GM21786 (cell line): ENCODE data around the gene TNS3.

Experiments
- ATAC-seq: cut with Tn5 transposase; IDR thresholded peaks from one replicate; pipeline ENCODE4 v1.9.1; 2021; ENCODE audit not compliant: unreplicated experiment

Gene TNS3

GRCh38 chr7:47529405-47529804 lies 52.5 kb downstream of the TNS3 start:
- ATAC-seq = no peak

GRCh38 chr7:47528471-47528870 lies 53.4 kb downstream of the TNS3 start:
- no peak for ATAC-seq

DNA sequence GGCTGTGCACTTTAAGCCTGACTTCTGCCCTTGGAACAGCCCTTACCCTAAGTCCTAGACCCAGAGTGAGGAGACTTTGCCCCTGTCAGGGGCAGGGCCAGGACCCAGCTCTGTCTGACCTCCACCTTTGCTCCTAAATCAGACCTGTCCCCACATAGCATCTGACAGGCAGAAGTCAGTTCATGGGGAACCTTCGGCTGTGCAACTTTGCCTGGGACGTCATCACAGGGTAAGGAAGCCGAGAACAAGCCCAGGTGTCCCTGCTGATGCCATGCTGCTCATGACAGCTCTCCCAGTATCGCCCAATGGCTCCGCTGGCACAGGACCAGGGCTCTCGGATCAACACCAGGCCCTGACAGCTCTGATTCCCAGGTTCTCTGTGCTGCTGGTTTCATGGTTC lies 55.4 kb downstream of the TNS3 start:
- no peak for ATAC-seq

DNA sequence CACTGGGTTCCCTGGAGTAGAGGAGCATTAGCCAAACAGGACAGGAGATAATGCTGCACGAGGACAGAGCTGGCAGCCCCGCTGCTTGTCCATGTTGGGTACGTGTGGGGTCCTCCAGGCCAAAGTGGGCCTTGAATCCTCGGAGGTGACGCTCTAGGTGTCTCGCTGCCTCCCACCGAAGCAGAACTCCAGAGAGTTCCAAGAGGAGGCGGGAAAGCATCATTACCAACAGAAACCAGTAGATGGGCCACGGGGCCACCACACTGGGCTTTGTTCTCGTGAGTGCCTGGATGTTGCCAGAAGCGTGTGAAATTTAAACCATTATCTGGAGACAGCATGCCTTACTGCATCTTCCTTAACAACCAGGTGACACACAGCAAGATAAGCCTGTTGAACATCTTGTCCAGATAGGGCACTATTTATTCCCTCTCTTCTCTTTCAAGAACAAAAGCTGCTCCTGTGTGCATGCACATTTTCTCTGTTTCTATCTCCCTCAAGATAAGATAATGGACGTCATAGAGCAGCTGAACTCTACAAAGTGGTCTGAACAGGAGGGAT lies 56.8 kb downstream of the TNS3 start:
- no peak for ATAC-seq

- no peak for ATAC-seq
These were observed 58.5 kb downstream of the TNS3 start for GRCh38 chr7:47523401-47523800.

- ATAC-seq = no peak
These were observed 59.9 kb downstream of the TNS3 start for GRCh38 chr7:47521816-47522561.

DNA sequence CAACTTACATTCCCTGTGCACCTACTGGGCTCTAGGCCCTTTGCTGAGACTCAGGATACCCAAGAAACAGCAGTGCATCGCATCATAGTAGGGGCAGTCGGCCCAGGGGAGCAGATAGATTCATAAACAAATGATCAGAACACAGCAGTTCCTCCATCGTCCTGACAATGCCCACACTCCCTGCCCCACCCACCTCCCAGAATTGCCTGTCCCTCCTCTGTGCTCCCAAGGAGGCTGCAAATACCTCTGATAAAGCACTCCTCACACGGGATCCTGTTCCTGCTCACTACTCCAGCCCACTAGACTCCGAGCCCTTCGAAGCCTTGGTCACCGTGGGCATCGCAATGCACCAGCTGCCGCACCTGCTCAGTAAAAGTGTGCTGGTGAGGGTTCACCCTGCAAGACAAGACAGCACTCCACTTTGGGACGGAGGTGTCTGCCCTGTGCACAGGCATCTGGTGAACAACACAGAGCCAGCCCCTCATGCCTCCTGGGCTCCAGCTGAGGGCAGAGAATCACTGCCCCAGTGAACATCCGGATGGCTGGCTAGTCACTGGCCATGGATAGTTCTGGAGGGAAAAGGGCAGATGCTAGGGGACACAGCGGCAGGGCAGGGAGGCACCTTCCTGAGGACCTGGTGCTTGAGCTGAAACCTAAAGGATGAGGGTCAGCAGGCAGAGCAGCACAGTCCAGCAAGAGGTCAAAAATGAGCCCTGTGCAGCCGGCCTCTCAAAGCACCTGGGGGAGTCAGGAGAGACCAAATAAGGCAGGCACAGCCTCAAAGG lies 60.7 kb downstream of the TNS3 start:
- ATAC-seq = no peak

- no peak for ATAC-seq
These were observed 61.5 kb downstream of the TNS3 start for GRCh38 chr7:47520406-47520805.

DNA sequence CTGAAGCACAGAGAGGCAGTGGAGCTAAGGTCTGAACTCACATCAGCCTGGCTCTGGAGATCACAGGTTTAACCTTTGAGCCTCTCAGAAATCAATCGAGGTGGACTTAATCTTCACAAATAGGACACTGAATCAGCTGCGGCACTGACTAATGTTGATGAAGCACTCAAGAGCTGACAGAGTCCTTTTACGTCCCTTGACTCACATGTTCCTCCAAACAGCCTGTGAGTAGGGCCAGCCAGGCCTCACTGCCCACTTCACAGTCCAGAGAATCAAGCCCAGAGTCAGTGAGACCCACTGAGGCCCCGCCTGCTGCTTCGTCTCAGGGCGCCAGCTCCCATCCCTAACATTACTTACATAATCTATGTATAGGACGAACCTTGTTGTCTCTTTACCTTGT lies 63.1 kb downstream of the TNS3 start:
- no peak for ATAC-seq

DNA sequence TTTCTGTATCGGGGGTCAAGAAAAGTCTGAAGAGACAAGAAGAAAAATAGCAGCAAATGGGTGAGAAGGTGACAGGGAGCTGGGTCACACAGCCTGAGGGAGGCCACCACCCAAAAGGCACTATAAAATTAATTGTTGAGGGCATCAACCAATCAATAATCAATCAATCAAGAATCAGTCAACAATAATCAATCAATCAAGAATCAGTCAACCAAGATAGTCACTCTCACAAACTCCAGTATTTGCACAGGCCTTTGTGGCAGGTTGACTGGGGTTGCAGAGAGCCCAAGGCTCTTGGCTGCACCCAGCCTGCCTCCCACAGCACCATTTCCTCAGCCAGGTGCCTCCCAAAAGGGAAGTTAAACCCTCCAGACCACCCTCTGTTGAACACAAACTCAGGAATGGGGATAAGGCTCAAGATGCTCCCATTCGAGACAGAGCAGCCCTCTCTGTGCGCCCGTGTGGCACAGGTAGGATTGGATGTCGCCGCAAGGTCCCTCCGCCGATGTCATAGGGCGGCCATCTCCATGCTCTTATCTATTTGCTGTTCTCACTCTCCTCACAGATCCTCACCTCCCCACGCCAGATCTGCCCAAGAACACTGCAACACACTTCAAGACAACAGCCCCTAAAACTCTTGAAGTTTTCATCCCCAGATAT lies 64.0 kb downstream of the TNS3 start:
- ATAC-seq = no peak

GRCh38 chr7:47516985-47517600 lies 64.8 kb downstream of the TNS3 start:
- no peak for ATAC-seq

GRCh38 chr7:47516386-47516785 lies 65.5 kb downstream of the TNS3 start:
- no peak for ATAC-seq

- ATAC-seq = no peak
These were observed 66.5 kb downstream of the TNS3 start for GRCh38 chr7:47515305-47515834.

GRCh38 chr7:47514818-47515217 lies 67.1 kb downstream of the TNS3 start:
- ATAC-seq = no peak

DNA sequence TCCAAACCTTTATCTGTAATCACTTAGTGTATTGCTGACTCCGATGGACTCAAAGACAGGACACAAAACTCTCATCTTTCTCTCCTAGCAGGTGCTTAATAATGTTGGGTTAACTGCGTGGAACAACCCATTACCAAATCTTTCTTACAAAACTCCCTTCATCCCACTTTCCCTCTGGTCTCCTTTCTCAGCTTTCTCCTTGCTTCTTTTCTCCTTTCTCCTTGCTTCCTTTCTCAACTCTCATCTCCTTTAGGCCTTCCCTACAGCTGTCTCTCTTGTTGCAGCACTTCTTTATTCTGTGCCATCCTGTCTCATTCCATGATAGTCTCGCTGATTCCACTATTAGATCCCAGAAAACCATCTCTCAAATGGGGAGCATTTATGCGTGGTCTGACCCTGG lies 67.5 kb downstream of the TNS3 start:
- no peak for ATAC-seq

GRCh38 chr7:47513741-47514241 lies 68.1 kb downstream of the TNS3 start:
- ATAC-seq = no peak

DNA sequence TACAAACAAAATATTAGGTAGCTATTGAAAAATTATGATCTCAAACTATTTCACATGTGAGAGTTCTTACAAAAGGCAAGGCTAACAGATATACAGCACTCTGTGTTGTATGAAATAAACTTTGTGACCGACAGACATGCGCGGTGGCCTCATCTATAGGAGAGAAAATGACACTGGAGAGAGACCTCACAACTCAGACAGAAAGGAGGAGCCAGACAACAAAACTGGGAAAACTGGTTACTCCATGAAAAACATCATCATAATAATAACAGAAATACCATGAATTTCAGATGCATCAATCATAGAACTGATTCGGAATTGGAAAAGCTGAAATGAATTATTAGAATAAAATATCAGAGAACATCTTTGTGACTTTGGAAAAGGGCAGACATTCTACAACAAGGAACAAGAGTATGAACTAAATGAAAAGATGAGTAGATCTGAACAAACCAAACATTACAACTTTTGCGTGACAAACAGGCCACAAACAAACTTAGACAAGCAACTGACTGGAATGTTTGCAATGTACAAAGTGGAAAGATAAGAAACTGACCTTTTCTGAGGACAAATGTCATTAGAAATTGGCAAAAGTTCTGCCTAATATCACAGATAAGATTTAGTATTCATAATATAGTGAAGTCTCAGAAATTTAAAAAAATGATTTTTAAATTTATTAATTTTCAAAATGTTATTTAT lies 69.3 kb downstream of the TNS3 start:
- ATAC-seq = no peak

DNA sequence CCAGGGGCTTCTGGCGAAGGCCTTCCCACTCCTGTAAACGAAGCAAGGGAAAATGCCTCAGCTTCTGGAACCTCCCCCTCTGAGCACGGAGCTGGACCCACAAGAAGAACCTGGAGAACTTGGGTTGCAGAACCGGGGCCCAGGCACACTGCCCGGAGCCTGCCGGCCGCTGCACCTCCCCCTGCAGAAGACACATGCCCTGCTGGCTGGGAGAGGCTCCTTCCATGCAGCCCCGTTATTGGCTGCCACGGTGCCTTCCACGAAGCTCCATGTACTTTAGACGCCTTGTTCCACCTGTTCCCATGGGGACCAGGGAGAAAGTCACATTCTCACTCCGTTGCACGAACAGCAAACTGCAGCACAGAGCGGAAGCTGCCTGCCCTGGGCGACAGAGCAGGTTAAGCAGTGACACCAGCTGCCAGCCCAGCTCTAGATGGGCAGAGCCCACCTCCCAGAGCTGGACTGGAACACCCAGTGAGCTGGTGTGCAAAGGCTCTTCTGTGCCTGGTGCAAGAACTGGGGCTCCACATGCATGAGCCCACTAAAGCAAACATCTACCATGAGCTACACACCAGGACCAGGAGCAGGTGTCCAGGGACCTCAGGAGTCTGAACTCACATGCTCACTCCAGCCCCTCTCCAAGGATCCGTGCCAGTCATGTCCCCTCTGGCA lies 70.1 kb downstream of the TNS3 start:
- no peak for ATAC-seq

GRCh38 chr7:47510786-47511185 lies 71.1 kb downstream of the TNS3 start:
- ATAC-seq = no peak

GRCh38 chr7:47510192-47510591 lies 71.7 kb downstream of the TNS3 start:
- ATAC-seq = no peak
